IPS-NIHi7 (cell line): ENCODE results near the gene OMP.
A peak's percentile ranks its signal among the peaks of the same experiment; 100 is the strongest.
"Not testable (repeated sequence)": the region's sequence is repeated elsewhere in the genome, so short reads cannot be mapped to it uniquely, and the experiment has no call there.

Experiments used
- DNase-seq: peaks from one replicate; pipeline ENCODE4 v3.0.0; 2012; ENCODE audit warnings: mixed read lengths; ENCODE audit errors: extremely low spot score

The OMP gene

DNA sequence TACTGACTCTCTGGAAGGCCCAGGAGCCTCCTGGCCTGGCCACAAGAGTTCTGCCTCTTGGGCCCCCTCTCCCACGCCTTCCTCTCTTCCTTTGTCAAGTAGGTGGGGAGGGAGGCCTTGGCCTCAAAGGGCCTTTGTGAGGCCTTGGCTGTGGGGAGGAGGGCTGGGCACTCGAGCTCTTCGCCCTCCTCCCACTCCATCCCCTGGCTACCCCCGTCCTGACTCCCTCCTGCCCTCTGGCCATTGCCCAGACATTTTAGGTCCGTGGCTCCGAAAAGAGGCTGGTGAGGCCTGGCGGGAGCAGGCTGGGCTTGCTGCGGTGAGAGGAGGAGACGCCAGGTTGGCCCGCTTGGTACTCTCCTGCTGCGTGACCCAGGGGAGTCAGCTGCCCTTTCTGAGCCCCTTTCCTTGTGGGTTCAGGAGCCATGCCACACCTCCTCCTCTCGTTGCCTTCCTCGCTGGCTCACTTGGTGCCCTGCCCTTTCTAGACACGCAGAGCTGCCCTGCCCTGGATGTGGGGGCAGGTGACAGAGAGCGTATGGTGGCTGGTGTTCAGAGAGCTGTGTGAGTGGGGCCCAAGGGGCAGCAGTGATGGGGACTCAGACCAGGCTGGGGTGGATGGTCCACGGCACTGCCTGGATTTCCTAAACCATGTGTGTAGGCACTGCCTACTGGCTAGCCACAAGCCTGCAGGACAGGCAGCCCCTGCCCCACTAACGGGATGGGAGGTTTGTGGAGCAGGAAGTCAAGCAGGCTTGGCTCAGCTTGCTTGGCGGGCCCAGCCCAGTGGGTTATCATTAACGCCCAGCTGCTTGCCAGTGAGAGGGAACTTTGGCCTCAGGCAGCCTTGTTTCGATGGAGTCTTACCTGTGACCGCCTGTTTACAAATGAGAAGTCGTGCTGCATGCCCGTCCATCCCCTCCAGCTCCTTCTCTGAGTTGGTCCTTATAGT is 15.8 kb upstream of the OMP start:
- DNase-seq, result no peak

DNA sequence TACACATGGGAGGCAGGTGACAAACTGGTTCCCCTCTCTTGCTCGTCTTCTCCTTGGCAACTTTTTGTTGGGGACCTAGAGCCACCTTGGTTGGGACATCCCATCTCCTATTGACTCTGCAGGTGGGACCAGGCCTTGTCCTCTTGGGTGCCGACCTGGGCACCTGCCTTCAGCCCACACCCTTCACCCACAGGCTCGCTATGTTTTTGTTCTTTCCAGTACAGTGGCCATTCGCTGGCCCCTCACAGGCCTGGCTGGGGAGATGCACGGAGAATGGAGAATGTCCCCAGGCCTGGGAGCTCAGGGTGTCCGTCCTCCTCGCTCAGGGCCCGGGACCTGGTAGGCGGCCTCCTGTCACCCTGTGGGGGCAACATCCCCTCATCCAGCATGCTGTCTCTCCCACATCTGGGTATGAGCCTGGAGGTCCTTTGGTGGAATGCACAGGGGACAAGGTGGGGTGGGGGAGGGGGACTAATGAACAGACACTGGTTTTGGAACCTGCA is 14.9 kb upstream of the OMP start:
- no peak for DNase-seq

DNA sequence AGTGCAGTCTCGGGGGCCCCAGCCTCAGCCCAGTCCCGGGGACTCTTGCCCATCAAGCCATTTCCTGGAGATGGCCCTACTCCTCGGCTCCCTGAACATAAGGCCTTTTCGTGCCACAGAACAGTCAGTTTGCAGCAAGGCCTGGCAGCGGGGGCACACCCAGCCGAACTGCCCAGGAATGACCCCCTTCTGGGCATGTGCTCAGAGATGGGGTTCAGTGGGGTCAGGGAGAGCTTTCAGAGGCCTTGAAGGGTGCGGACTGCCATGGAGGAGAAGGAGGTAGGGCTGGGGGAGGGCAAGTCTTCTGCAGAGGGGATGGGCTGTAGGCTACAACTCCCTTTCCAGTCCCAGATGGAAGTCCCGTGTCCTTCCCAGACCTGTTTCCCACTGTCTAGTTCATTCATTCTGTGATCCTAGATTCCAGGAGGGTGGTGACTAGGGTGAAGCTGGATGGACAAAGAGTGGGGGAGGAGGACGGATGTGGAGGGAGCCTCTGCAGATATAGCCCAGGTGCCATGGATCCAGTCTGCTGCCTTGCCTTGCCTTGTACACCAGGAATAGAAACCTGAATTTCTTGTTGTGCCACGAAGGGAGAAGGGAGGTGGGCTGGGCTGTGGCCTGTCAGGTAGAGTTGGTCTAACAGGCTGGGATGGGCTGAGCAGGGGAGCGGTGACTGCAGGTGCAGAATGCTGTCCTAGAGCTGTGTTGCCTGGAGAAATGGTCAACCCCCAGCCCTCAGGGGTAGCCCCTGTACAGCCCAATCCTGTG is 14.2 kb upstream of the OMP start:
- DNase-seq, result no peak

DNA sequence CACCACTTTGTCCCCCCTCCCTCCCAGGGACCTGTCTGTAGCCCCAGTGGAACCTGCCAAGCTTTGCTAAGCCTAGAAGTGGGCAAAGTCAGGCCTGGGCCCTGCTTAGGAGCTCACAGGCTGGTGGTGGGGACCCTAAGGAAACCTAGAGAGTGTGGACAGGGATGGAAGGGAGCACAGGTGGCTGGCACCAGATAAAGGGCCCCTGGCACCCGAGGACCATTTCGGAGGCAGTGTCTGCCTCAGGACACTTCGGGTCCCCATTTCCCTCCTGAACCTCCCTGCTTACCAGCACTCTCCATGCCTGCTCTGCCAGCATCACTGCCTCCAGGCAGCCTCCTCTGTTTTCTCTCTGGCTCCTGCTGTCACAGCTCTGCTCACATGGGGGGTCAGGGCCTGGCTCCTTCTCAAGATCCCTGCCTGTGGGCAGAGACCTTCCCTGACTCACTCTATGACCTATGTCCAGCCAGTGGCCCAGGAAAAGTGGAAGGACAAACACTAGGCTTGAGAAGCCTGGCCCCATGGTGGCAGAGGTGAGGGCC is 13.6 kb upstream of the OMP start:
- no peak for DNase-seq

DNA sequence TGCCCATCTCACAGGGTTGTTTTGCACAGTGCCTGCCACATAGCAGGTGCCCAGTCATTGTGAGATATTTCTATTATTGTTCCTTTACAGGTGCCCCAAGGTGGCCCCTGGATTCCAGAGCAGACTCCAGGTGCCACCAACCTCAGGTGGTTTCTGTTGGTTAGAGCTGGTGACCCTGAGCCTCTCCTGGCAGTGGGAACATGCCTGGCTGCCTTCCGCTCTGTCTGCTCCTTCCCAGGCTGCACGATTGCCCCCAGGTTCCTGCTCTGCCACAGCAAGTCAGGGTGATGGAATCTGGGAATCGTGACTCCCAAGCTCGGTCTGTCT is 12.6 kb upstream of the OMP start:
- no peak for DNase-seq

DNA sequence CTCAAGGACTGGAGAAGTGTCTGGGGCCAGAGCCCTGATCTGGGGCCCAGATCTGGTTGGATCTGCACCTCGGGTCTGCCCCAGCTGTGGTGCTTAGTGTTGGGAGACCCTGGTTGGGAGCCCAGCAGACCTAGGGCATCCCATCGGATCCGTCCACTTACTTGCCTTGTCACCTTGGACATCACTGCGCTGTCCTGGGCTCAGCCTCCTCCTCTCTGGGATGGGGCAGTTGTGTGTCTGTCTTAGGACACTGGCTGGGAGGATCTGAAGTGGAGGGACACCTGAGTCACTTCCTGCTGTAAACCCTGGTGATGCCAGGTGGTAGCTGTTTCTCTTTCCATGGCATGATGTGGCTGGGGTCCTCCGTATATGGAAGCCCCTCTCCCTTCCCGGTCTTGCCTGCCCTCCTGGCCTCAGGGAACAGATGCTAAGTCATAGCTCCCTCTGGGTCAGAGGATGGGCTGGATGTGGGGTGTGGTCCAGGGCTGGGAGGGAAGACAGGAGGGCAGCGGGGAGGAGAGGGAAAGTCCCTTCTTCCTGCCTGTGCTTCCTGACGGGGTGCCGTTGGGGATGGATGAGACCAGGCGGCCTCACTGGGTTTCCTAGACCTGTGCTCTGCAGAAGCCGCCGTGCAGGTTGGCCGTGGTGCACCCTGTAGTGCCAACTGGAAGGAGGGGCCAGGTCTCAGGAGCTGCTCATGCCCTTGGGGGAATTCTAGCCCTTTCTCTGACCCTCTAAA is 12.1 kb upstream of the OMP start:
- peak; percentile 41 for DNase-seq

DNA sequence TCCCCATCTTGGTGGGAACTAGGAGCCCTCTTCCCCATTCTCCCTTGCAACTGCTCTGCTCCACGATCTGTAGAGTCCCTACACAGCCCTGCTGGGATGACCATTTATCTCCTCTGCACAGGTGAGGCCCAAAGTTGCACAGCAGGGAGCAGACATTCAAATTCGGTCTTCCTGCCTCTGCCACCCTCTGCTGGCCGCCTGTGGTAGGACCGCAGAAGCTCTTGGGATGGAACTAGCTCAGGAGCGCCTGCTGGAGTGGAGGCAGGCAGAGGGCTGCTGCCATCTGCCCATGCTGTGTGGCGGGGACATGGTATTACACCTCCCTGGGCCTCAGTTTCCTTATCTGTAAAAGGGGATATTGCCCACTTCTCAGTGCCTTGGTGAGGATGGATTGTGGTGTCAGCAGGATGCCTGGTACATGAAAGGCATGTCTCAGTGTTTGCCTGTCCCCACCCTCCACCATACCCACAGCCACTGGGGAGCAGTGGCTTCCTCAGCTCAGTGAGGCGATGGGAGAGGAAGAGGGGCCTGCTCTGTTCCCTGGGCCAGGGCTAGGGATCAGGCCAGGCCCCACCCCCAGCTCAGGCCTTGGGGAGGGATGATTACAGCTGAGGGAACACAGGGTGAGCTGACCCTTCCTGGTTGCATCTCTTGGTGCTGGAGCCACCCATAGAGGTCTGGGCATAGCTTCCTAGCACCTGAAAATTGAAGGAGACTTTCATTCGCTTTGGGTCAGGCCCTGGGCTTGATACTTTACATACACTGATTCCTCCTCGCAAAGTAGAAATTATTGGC is 11.3 kb upstream of the OMP start:
- DNase-seq, result peak; percentile 95

DNA sequence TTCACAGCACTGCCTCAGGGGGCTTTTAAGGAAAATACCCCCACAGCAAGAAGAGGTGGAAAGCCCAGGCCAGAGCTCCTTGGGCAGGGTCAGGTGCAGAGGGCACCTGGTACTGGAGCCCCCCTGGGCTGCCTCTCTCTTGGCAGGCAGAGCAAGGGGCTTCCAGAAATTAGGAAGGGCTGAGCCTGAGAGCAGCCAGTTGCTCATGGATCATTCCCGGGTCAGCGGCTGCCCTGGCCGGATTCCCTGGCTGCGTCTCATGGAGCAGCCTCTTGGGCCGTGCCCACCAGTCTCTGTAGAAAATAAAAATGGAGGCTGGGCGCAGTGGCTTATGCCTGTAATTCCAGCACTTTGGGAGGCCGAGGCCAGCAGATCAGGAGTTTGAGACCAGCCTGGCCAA is 10.3 kb upstream of the OMP start:
- DNase-seq, result no peak

DNA sequence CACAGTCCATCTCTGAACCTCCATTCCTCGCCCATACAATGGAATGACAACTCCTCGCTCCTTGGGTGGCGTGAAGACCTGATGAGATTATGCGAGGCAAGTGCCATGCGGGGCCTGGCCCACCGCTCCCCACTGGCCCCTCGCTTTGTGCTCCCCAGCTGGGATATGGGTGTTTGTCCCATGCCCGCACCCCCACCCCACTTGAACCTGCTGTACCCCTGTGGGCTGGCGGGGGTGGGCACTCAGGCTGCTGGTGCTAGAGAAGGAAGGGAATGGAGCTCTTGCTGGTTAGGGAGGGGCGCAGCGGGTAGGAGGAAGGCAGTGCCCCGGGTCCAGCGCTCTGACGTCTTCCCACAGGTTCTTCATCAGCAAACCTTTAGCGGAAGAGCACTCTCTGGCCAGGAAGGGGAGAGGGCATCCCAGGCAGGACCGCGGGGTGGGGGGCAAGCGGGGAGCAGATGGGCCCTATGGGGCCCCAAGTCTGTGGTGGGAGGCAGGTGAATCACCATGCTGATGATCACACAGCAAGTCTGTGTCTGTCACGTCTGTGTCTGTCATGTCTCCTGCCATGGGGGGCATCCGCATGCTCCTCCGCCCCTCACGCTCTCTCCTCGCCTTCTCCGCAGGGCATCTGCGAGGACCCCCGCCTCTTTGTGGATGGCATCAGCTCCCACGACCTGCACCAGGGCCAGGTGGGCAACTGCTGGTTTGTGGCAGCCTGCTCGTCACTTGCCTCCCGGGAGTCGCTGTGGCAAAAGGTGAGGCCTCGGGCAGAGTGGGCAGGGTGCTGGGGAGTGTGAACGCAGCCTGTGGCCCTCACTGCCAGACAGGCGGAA is 9.4 kb upstream of the OMP start:
- DNase-seq, result no peak

DNA sequence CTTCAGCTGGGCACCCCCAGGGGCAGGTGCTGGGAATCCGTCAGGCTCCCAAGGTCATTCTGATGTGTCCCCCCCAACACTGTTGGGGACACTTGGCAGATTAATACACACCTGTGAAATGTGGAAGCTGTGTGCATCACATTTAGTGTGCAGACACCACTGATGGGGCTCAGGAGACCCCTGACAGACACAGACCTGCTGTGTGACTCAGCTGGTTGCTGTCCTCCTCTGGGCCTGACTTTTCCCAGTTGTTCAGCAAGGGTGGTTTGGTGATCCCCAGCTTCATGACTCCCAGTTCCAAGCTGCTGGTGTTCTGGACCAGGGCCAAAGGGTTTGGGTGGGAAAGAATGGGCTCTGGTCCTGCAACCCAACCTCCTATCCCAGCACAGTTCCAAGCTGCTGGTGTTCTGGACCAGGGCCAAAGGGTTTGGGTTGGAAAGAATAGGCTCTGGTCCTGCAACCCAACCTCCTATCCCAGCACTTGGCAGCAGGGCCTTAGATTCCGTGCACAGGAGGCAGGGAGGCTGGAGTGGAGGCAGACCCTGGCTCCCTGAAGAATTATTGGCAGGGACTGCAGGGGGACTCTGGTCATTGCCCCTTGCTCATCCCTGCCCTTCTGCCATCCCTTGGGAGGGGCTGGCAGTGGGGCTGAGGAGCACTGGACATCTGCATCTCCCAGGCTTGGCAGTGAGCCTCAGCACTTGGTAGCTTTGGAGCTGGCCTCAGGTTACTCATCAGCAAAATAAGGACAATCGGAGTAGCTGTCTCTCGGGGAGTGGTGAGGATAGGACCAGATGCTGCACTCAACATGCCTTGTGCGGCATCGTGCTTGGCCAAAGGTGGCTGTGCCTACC is 8.4 kb upstream of the OMP start:
- DNase-seq, result no peak

DNA sequence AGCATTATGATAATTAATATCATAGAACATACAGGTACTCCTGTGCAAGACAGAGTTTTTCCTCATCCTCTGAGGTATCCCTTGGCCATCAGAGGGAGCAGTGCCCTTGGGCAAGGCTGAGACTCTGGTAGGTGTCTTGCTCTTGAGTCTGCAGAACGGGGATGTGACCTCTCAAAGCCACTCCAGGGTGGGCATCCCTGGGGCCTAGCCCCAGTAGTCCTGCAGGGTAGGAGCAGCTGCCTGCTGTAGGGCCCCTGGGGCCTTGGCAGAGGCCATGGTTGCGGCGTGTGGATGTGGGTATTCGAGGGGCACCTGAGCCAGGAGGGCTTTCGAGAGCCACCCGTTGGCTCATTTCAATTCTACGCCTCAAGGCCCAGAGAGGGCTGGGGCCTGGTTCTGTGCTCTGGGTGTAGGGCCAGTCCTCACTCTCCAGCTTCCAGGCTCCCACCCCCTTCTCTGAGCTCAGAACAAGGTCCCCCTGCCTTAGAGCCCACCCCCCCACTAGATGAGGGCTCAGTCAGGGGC is 7.7 kb upstream of the OMP start:
- no peak for DNase-seq

DNA sequence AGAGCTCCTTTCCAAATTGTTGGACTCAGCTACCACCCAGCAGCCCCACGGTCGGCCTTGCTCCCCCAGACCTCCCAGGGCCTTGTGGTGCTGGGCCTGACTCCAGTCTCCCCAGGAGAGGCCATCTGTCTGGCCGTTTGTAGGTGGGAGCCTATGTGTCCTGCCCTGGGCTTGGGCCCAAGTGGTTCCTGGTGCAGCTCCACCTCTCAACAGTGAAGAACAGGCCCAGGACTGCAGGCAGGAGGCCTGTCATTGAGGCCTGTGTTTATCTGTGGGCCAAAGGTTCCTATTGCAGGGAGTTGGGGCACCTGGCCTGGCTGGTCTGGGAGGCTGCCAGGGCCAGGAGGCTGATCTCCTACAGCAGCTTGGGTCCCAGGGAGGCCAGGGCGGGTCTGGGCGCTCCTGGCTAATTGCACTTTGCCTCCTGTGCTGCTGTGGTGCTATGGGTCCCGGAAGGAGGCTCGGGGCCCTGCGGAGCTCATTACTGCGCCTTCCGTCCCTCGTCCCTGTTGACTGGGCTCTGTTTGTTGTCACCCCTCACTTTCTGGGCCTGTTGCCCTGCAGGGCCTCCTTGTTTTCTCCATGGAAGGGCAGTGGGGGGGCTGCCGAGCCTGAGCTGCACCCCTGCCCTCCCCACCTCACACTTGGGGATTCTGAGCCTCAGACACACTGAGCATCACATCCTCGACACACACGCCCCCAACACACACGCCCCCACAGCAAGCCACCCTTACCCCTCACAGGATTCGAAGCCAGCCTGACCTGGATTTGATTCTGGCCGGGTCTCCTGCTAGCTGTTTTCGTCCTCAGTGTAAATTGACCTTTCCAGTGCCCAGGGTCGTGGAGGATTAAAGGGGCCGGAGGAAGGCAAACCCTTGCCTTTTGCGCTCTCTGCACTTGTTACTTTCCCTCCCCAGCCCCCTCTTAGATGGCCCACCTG is 6.8 kb upstream of the OMP start:
- DNase-seq, result no peak

DNA sequence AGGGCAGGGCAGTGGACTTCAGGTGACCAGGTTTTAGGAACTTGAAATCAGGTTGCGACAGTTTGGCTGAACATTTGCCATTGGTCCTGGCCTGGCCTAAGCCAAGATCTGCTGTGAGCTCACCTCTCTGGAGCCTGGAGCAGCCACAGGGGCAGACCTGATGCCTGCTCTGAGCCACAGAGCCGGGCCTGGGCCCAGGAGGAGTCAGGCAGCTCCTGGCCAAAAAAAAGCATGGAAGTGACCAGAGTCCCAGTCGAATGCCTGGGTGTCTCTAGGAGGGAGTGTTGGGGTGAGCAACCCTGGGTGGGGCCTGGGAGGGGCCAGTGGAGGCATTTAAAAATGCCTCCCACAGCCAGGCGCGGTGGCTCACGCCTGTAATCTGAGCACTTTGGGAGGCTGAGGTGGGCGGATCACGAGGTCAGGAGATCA is 6.0 kb upstream of the OMP start:
- DNase-seq, result no peak

DNA sequence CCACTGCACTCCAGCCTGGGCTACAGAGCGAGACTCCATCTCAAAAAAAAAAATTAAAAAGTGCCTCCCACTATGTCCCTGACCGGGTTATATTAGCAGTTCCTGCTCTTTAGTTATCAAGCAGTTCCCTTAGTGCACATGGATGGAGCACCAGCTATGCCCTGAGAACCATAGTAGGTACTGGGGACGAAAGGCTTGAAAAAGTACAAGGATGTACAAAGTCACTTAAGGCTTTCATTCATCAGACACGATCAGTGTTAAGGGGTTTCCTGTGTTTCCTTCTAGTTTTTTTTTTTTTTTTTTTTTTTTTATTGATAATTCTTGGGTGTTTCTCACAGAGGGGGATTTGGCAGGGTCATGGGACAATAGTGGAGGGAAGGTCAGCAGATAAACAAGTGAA is 5.5 kb upstream of the OMP start:
- not testable (repeated sequence) for DNase-seq

DNA sequence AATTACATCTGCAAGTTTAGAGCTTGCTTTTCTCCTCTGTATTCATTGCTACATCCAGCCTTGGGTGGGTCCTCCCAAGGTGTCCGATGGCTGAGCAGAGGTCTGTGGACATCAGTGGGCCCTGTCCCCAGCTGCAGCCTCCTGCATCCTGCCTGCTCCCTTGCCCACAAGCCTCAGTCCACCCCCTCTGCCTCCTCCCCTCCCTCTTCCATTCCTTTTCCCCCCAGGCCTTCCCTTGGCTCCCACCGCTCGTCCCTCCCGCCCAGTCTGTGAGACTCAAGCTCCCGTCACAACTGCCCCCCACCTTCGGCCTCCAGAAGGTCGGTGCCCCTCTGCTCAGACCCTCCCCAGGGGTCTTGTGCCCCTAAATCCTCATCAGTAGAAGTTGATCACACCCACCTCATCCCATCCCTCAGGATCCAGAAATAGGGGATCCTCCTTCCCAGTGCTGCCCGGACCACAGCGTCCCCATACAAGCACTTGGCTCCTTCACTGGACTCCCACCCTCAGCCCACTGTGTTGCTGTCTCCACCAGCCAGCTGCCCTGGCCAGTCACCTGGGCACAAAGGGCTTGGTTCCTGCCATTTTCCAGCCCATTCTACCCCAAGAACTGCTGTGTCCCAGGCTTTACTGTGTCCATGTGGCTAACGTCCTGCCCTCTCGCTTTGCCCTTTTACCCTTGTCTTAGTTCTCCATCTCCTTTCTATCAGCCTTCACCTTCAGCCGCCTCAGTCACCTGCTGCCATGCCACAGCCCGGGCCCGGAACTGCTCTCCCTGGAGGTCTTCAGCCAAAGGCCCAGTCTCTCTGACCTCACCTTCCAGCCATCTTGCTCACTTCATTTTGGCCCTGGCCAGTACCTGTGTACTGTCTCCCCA is 2.2 kb upstream of the OMP start:
- DNase-seq, result no peak

DNA sequence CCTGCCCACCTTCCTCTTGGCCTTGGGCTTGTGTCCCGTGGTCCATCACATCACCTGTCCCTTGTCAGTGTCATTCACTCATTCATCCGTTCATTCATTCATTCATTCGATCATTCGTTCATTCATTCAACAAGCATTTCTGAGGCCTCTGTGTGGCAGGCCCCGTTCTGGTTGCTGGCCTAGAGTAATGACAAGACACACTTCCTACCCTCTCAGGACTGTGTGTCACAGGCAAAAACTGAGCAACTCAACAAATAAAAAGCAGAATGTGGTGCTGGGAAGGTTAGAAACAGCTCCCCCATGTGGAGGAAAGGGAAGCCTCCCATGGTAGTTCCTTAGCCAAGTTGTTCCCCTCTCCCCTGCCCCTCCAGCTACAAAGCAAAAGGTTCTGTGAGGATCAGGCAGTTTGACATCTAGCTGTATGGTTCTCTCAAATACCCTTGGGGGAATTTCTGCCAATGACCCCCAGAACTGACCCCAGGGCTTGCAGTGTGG is 1.6 kb upstream of the OMP start:
- peak; percentile 69 for DNase-seq

DNA sequence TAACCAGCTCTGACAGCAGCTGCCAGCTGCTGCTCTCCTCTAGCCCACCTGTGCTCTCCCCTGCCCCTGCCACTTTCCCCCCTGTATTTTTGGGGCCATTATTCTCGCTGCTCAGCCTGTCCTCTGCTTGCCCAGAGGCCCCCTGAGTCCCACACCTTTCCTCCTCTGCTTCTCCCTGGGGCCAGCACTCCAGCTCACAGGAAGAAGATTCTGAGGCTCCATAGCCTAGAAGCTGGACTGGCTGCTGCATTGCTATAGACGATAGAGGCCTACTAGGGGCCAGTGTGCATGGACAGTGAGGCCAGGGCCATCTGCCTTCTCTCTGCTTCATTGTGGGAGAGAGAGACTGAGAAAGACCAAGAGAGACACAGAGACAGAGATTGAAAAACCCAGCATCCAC is 679 bp downstream of the OMP start:
- no peak for DNase-seq
